ENCODE data around the gene SAMD13. TPM values are rescaled to one million over a fixed set of nuclear protein-coding genes. Genes with fewer than 3 reads are reported as not detected.

SAMD13 gene
- total and polyA plus RNA-seq, 10 of the 15 experiments (the other 5 are each of a cell fraction or from before 2014, with no cell fraction given) = 0.81 to 1.9 (median 1.2) TPM; not detected in 1

GRCh38 chr1:84271441-84272151 is 29.9 kb upstream of the SAMD13 start:
- Histone ChIP-seq H4K20me1 (ENCODE audit: control insufficient read depth, insufficient read depth) (no peaks in the 10 kb centered on the region), H3K27ac (ENCODE audit: control insufficient read depth, insufficient read depth) (peak overlapping the region; percentile 70), H3K9me3 (replicated peaks; ENCODE audit: control insufficient read depth, insufficient read depth, low read length) (peaks cover 1% of the 10 kb centered on the region; the same call in 1 of the 3 replicates), H3K36me3 (ENCODE audit: control insufficient read depth in 2 of 2, insufficient read depth in 2 of 2, low read length in 1 of 2) (no peaks in the 10 kb centered on the region), H3K4me1 (ENCODE audit: control insufficient read depth, insufficient read depth, low read length) (peaks cover 15% of the 10 kb centered on the region), H3K79me2 (ENCODE audit: control insufficient read depth, insufficient read depth, low read length) (no peaks in the 10 kb centered on the region), H3K4me2 (ENCODE audit: control insufficient read depth, insufficient read depth) (peak overlapping the region; percentile 32), H3K27me3 (replicated peaks in 1 of 2; ENCODE audit: control insufficient read depth in 2 of 2, insufficient read depth in 2 of 2, low read length in 1 of 2) (no peaks in the 10 kb centered on the region), H2AFZ (ENCODE audit: control insufficient read depth, low read depth, low read length) (peak overlapping the region; percentile 72), H3K4me3 (peak overlapping the region; percentile 26; the same call in 1 of the 2 replicates), H3K9ac (ENCODE audit: control insufficient read depth, insufficient read depth, low read length) (peak overlapping the region; percentile 15; the same call in 1 of the 2 replicates)
- in situ Hi-C loops (cut with MboI) (no loop called here), intact Hi-C loops (cut with micrococcal nuclease; ENCODE audit: unreplicated experiment) (no loop called here)
- 10% methylated on average over 6 of the region's 6 CpGs for WGBS (ENCODE audit: insufficient coverage, insufficient replicate concordance, low lambda C conversion rate, missing lambda C conversion rate)
- POLR2A ChIA-PET = no interaction called here
- ATAC-seq (peak; percentile 98), DNase-seq (ENCODE audit: low read depth, low spot score) (peak; percentile 61), FAIRE-seq (peak; percentile 85)
- no TSS peak for BruUV-seq (replicated peaks)
- RAD21 ChIA-PET (ENCODE audit: unreplicated experiment) = interaction anchor here (0.5 kb wide), 1 partner anchor 118 kb away, joined by 4 read pairs; no protein-coding TSS in a partner anchor
- CTCF ChIA-PET = interaction anchor here (0.7 to 1.0 kb wide), 2 partner anchors 208 to 212 kb away, joined by 4 read pairs; no protein-coding TSS in a partner anchor
- SMC1A ChIA-PET (ENCODE audit: uncharacterized antibody, unreplicated experiment) = no interaction called here
- peak; percentile 63 for TF ChIP-seq IKZF1 (conservative IDR thresholded peaks at IDR 0.05)
- no peak for TF ChIP-seq NRF1 (conservative IDR thresholded peaks at IDR 0.05; ENCODE audit: low read depth, low read length)
- no peak for TF ChIP-seq ZSCAN29 (IDR thresholded peaks at IDR 0.05)
- no peak for TF ChIP-seq MYB (IDR thresholded peaks at IDR 0.05; ENCODE audit: borderline replicate concordance, low read depth, low read length)
- peak; percentile 67; the same call in 1 of the 2 replicates for TF ChIP-seq CBX5 (IDR thresholded peaks at IDR 0.05; ENCODE audit: low read depth)
- TF ChIP-seq, protein P1, sequence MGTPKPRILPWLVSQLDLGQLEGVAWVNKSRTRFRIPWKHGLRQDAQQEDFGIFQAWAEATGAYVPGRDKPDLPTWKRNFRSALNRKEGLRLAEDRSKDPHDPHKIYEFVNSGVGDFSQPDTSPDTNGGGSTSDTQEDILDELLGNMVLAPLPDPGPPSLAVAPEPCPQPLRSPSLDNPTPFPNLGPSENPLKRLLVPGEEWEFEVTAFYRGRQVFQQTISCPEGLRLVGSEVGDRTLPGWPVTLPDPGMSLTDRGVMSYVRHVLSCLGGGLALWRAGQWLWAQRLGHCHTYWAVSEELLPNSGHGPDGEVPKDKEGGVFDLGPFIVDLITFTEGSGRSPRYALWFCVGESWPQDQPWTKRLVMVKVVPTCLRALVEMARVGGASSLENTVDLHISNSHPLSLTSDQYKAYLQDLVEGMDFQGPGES (IDR thresholded peaks at IDR 0.05) = no peak
- TF ChIP-seq SPI1 (IDR thresholded peaks at IDR 0.05; ENCODE audit: borderline replicate concordance, insufficient read depth, low read depth, low read length) = peak; percentile 83
- TF ChIP-seq NR2F1 (conservative IDR thresholded peaks at IDR 0.05) = no peak
- TF ChIP-seq MTA3 (IDR thresholded peaks at IDR 0.05; ENCODE audit: borderline replicate concordance, low read length) = no peak
- no peak for TF ChIP-seq NBN (IDR thresholded peaks at IDR 0.05)
- no peak for TF ChIP-seq LARP7 (IDR thresholded peaks at IDR 0.05)
- no peak for TF ChIP-seq SMARCA5 (IDR thresholded peaks at IDR 0.05)
- TF ChIP-seq MXI1 (IDR thresholded peaks at IDR 0.05; ENCODE audit: low read depth, low read length) = no peak
- TF ChIP-seq FOS (IDR thresholded peaks at IDR 0.05; ENCODE audit: borderline replicate concordance, extremely low read depth, insufficient read length) = no peak
- TF ChIP-seq ZNF687 (IDR thresholded peaks at IDR 0.05) = no peak
- peak; percentile 59; the same call in 1 of the 2 replicates for TF ChIP-seq RELB (IDR thresholded peaks at IDR 0.05; ENCODE audit: low read depth)
- peak; percentile 62 for TF ChIP-seq RUNX3 (IDR thresholded peaks at IDR 0.05; ENCODE audit: low read length)
- no peak for TF ChIP-seq MYC (IDR thresholded peaks at IDR 0.05; ENCODE audit: insufficient read depth, insufficient read length, insufficient replicate concordance, low read length, severe bottlenecking)
- no peak for TF ChIP-seq SREBF2 (IDR thresholded peaks at IDR 0.05; ENCODE audit: low read length)

Data from GM12878 (cell line).